Measurements from ENCODE around the gene SLC9C2.

SLC9C2 gene

GRCh38 chr1:173451981-173452380 lies 150.9 kb downstream of the SLC9C2 start:
- DNase-seq (ENCODE audit: low spot score) = no peak

All from activated CD4-positive, alpha-beta T cell treated with anti-CD3 and anti-CD28 coated beads, Interleukin-2, Interleukin-4, amounts not matched to agents 100 ng/mL and 50 ng/mL, durations not matched to agents 16 hours and 8 hours (primary cell).